ENCODE data around the gene HMGN1.
"Not testable (repeated sequence)": the region's sequence is repeated elsewhere in the genome, so short reads cannot be mapped to it uniquely, and the experiment has no call there.

The HMGN1 gene

DNA sequence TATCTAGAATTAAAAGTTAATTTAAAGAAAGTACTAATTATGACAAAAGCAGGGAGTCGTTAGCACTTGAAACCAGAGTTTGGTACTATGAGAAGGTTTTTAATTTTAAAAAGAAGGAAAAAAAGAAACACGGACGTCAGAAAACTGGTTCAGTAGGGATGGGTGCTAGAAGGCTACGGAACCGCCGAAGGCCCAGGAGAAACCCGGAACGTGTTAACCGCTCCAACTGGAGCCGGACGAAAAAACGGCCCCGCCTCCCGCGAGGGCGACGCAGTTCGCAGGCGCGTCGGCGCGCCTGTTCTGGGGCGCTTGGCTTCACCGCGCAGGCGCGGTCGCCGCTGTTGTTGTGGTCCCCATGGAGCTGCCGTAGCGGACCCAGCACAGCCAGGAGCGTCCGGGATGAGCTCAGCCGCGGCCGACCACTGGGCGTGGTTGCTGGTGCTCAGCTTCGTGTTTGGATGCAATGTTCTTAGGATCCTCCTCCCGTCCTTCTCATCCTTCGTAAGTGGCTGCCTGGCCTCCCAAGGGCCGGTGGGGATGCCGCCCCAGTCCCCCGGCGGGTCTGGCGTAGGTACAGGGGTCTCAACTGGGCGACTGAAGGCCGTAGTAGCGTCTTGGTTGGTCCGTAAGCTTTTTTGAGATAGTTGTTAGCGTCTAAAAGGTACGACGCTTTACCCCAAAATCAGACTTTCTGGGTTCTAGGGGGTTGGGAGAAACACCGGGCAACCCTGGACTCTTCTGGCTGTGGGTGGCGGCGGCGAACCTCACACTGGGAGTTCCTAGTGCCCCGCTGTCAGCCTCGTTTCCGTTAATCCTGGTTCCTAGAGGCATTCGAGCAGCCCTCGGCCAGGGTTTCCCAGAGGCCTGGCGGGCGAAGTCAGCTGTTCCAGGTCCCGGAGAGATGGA lies 31.4 kb upstream of the HMGN1 start:
- Mint-ChIP-seq H3K4me1 (ENCODE audit: low read depth) (peaks cover 28% of the 10 kb centered on the region), H3K36me3 (ENCODE audit: low read depth) (no peaks in the 10 kb centered on the region), H3K27ac (peak overlapping the region; percentile 77), H3K27me3 (no peaks in the 10 kb centered on the region), H3K4me3 (peak overlapping the region; percentile 92), H3K9me3 (no peaks in the 10 kb centered on the region)

DNA sequence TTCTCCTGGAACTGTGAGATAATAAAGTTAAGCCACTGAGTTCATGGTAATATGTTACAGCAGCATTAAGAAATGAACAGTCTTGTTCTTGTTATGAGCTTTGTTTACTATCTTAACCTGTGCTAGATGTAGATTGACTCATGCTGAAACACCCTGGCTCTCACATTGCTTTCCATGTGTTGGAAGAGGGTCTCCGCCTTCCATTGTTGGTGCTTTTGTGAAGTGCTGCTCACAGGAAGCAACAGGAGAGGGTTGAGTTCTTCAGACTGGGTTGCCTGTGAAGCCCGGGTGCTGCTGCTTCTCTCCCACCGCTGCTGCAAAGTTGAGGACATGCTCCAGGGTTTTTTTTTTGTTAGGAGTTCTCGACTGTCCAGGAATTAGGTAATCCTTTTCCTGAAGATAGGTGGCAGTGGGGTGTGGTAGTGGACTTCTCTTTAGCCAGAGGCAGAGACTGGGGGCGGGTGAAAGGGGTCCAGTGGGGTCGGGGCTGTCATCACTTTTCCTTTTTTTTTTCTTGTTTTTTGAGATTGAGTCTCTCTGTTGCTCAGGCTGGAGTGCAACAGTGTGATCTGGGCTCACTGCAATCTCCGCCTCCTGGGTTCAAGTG lies 28.7 kb upstream of the HMGN1 start:
- no peak overlapping the region for H3K27ac Mint-ChIP-seq
- peaks cover 19% of the 10 kb centered on the region for H3K4me1 Mint-ChIP-seq (ENCODE audit: low read depth)
- no peak overlapping the region for H3K4me3 Mint-ChIP-seq
- no peaks in the 10 kb centered on the region for H3K9me3 Mint-ChIP-seq
- no peaks in the 10 kb centered on the region for H3K27me3 Mint-ChIP-seq
- no peaks in the 10 kb centered on the region for H3K36me3 Mint-ChIP-seq (ENCODE audit: low read depth)

DNA sequence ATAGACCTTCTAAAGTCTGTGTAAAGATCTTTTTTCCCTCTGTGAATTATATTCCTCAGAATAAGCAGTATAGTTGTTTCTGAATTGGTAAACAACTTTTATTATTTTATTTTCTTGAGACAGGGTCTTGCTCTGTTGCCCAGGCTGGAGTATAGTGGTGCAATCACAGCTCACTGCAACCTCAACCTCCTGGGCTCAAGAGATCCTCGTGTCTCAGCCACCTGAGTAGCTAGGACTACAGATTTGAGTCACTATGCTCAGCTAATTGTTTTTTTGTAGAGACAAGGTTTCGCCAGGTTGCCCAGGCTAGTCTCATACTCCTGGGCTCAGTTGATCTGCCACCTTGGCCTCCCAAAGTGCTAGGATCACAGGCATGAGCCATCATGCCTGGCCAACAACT lies 26.6 kb upstream of the HMGN1 start:
- peaks cover 7% of the 10 kb centered on the region for H3K4me1 Mint-ChIP-seq (ENCODE audit: low read depth)
- no peak overlapping the region for H3K4me3 Mint-ChIP-seq
- H3K9me3 Mint-ChIP-seq = no peaks in the 10 kb centered on the region
- no peaks in the 10 kb centered on the region for H3K27me3 Mint-ChIP-seq
- H3K27ac Mint-ChIP-seq = no peak overlapping the region
- no peaks in the 10 kb centered on the region for H3K36me3 Mint-ChIP-seq (ENCODE audit: low read depth)

DNA sequence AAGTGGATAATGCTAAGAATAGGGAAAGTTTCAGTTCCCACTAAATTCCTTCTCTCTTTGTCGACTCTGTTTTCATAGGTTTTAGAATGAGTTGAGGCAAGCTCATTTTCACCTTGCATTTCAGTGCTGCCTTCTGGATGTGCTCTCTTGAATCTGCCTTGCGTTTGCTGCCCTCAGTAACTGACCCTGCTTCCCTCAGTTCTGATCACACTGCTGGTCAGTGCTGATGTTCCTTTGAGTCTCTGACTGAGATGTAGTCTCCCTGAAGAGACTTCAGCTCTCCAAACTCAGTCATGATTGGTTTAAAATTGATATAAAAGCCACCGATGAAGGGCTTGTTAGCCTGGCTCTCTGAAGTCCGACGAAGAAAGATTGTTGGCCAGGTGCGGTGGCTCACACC lies 25.2 kb upstream of the HMGN1 start:
- Mint-ChIP-seq H3K4me3 (no peak overlapping the region), H3K36me3 (ENCODE audit: low read depth) (no peaks in the 10 kb centered on the region), H3K4me1 (ENCODE audit: low read depth) (no peaks in the 10 kb centered on the region), H3K27me3 (no peaks in the 10 kb centered on the region), H3K27ac (no peak overlapping the region), H3K9me3 (no peaks in the 10 kb centered on the region)

DNA sequence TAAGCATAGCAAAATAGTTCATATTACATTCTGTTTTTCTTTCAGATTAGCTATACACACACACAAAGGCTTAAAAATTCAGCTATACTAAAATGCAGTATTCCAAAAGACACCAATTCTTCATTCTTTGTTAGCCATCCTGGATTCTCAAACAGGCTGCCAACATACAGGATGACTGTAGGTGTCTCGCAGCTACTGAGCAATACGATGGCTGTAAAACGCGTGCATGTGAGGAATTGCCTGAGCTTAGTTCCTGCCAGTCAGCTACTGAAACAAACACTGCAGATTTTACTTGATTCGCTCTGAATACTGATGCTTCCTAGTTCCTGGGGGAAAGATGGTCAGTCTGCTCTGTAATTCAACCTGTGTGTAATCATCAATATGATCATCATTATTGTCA lies 24.7 kb upstream of the HMGN1 start:
- H3K4me3 Mint-ChIP-seq = no peak overlapping the region
- no peaks in the 10 kb centered on the region for H3K4me1 Mint-ChIP-seq (ENCODE audit: low read depth)
- H3K27me3 Mint-ChIP-seq = no peaks in the 10 kb centered on the region
- H3K27ac Mint-ChIP-seq = no peak overlapping the region
- no peaks in the 10 kb centered on the region for H3K36me3 Mint-ChIP-seq (ENCODE audit: low read depth)
- no peaks in the 10 kb centered on the region for H3K9me3 Mint-ChIP-seq

DNA sequence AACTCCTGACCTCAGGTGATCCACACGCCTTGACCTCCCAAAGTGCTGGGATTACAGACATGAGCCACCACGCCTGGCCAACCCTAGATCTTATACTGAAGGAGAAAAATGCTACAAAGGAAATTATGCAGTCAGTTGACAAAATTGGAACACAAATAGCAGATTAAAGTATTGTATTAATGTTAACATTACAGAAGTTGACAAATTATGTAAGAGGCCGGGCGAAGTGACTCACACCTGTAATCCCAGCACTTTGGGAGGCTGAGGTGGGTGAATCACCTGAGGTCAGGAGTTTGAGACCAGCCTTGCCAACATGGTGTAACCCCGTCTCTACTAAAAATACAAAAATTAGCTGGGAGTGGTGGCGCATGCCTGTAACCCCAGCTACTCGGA lies 21.0 kb upstream of the HMGN1 start:
- not testable (repeated sequence) for H3K9me3 Mint-ChIP-seq; H3K27me3 Mint-ChIP-seq; H3K27ac Mint-ChIP-seq; H3K4me3 Mint-ChIP-seq; H3K4me1 Mint-ChIP-seq (ENCODE audit: low read depth); H3K36me3 Mint-ChIP-seq (ENCODE audit: low read depth)

DNA sequence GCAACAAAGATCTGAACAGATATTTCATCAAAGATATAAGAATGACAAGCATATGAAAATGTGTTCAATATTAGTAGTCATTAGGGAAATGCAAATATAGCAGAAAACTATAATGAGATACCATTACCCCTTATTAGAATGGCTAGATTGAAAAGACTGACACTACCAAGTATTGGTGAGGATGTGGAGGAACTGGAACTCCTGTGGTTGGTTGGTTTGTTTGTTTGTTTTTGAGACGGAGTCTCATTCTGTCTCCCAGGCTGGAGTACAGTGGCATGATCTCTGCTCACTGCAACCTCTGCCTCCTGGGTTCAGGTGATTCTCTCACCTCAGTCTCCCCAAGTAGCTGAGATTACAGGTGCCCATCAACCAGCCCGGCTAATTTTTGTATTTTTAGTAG lies 18.9 kb upstream of the HMGN1 start:
- H3K27ac Mint-ChIP-seq = no peak overlapping the region
- H3K27me3 Mint-ChIP-seq = peaks cover 5% of the 10 kb centered on the region
- H3K4me1 Mint-ChIP-seq (ENCODE audit: low read depth) = no peaks in the 10 kb centered on the region
- H3K4me3 Mint-ChIP-seq = no peak overlapping the region
- H3K36me3 Mint-ChIP-seq (ENCODE audit: low read depth) = no peaks in the 10 kb centered on the region
- no peaks in the 10 kb centered on the region for H3K9me3 Mint-ChIP-seq

DNA sequence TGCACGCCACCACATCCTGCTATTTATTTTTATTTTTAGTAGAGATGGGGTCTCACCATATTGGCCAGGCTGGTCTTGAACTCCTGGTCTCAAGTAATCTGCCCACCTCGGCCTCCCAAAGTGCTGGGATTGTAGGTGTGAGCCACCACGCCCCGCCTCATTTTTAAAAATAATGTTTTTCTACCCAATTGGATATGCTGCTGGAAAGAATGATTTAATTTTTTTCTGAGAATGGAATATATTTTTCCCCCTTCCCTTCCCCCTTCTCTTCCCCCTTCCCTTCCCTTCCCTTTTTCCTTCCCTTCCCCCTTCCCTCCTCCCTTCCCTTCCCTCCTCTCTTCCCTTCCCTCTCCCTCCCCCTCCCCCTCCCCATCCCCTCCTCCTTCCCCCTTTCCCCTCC lies 17.7 kb upstream of the HMGN1 start:
- Mint-ChIP-seq H3K27ac (no peak overlapping the region), H3K4me3 (no peak overlapping the region), H3K9me3 (no peaks in the 10 kb centered on the region), H3K27me3 (peaks cover 8% of the 10 kb centered on the region), H3K36me3 (ENCODE audit: low read depth) (no peaks in the 10 kb centered on the region), H3K4me1 (ENCODE audit: low read depth) (no peaks in the 10 kb centered on the region)

DNA sequence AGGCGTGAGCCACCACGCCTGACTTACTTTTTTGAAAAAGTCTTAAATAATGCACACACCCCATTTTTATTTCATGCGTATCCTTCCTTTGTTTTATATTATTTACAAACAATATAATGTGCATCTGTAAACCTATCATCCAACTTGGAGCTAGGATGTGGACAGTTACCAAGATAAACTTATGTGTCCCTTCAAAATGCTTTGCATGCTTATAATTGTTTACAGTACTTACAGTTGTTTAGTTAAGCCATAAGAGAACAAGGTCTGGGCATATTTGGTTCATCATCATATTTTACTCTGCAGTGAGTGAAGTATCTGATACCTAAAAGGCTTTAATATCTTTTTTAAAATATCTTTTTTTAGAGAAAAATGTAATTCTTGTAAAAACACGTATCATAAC lies 16.1 kb upstream of the HMGN1 start:
- Mint-ChIP-seq H3K27ac (no peak overlapping the region), H3K27me3 (peaks cover 8% of the 10 kb centered on the region), H3K9me3 (no peaks in the 10 kb centered on the region), H3K4me3 (no peak overlapping the region), H3K4me1 (ENCODE audit: low read depth) (no peaks in the 10 kb centered on the region), H3K36me3 (ENCODE audit: low read depth) (no peaks in the 10 kb centered on the region)

DNA sequence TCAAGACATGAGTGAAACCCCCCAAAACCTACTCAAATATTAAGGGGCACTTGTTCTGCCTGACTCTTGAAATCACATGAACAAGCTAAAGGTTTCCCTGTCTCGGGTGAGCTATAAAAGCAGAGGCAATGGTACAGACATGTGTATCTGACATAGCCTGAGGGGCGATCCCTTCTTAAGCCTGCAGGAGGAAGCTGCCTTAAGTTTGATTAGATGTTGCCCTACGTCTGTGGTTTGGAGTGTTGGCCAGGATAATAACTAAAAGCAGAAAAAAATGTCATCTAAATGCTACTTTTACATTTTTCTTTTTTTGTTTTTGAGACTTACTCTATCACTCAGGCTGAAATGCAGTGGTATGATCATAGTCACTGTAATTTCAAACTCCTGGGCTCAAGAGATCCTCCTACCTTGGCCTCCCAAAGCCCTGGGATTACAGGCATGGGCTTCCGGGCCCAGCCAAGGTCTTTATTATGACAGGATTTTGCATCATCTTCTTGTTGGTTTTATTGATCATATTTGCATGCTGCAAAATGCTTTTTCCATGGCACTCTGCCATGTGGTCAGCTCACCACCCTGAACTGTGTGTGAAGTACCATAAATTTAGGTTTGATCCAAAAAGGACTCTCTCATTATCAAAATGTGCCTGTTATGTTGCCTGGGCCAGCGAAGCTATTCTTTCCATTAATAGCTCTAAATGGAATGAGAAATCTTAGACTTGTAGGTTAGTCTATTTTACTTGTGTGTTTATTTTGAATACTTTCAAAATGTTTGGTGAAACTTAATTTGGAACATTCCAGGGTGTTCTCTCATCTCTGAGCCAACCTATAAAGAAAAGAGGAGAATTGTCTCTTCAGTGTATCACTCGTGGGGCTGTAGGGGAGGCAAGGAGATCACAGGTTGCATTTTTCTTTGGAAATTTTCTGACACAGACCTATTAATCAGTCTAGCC lies 15.0 kb upstream of the HMGN1 start:
- H3K27ac Mint-ChIP-seq = no peak overlapping the region

DNA sequence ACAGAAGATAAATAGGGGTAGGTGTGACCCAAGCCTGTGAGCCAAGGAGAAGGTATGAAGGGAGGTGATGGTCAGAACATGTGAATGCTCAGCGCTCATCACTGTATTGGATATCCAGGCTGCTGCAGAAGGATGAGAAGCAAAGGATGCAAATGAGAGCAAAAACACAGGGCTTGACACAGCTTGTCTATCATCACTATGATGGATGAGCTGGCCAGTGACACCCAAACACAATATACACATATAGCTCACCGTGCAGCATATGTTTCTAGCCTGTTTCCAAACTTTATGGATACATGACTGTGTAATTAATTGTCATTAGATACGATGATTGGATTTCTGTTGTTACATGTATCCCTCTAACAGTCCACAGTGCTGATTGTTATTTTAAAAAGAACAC lies 13.8 kb upstream of the HMGN1 start:
- Mint-ChIP-seq H3K36me3 (ENCODE audit: low read depth) (no peaks in the 10 kb centered on the region), H3K4me3 (no peak overlapping the region), H3K4me1 (ENCODE audit: low read depth) (no peaks in the 10 kb centered on the region), H3K27ac (no peak overlapping the region), H3K9me3 (no peaks in the 10 kb centered on the region), H3K27me3 (peaks cover 8% of the 10 kb centered on the region)

More for the DNA sequence above, 15.0 kb upstream of the HMGN1 start:
- H3K4me3 Mint-ChIP-seq = no peak overlapping the region
- no peaks in the 10 kb centered on the region for H3K4me1 Mint-ChIP-seq (ENCODE audit: low read depth)
- H3K27me3 Mint-ChIP-seq = peaks cover 8% of the 10 kb centered on the region
- no peaks in the 10 kb centered on the region for H3K36me3 Mint-ChIP-seq (ENCODE audit: low read depth)
- H3K9me3 Mint-ChIP-seq = no peaks in the 10 kb centered on the region

DNA sequence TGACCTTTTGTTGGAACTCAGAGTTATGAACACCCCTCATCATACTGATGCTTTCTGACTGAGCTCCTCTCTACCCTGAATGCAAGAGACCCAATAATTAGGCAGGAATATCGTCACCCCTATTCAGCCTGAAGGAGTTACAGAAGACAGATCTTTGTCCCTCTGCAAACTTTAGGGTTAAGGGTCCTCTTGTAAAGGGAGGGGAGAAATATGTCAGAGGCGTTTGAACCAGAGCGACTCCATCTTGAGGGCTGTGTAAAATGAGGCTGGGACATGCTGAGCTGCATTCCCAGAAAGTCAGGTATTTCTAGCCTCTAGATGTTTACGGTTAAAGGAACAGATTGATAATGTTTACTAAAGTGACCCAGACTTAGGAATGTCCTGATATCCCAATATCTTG lies 10.5 kb upstream of the HMGN1 start:
- Mint-ChIP-seq H3K9me3 (no peaks in the 10 kb centered on the region), H3K4me1 (ENCODE audit: low read depth) (no peaks in the 10 kb centered on the region), H3K36me3 (ENCODE audit: low read depth) (no peaks in the 10 kb centered on the region), H3K27me3 (peaks cover 6% of the 10 kb centered on the region), H3K27ac (no peak overlapping the region), H3K4me3 (no peak overlapping the region)

DNA sequence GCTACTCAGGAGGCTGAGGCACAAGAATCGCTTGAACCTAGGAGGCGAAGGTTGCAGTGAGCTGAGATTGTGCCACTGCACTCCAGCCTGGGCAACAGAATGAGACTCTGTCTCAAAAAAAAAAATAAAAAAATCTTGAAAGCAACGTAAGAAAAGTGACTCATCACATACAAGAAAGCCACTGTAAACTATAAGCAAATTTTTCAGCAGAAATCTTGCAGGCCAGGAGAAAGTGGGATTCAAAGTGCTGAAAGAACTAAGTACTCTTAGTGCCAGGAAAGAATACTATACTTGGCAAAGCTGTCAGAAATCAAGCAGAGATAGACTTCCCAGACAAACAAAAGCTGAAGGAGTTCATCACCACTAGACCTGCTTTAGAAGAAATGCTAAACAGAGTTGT lies 4.4 kb upstream of the HMGN1 start:
- Mint-ChIP-seq H3K4me1 (ENCODE audit: low read depth) (peaks cover 10% of the 10 kb centered on the region), H3K9me3 (no peaks in the 10 kb centered on the region), H3K4me3 (no peak overlapping the region), H3K27me3 (peaks cover 6% of the 10 kb centered on the region), H3K27ac (no peak overlapping the region), H3K36me3 (ENCODE audit: low read depth) (no peaks in the 10 kb centered on the region)

DNA sequence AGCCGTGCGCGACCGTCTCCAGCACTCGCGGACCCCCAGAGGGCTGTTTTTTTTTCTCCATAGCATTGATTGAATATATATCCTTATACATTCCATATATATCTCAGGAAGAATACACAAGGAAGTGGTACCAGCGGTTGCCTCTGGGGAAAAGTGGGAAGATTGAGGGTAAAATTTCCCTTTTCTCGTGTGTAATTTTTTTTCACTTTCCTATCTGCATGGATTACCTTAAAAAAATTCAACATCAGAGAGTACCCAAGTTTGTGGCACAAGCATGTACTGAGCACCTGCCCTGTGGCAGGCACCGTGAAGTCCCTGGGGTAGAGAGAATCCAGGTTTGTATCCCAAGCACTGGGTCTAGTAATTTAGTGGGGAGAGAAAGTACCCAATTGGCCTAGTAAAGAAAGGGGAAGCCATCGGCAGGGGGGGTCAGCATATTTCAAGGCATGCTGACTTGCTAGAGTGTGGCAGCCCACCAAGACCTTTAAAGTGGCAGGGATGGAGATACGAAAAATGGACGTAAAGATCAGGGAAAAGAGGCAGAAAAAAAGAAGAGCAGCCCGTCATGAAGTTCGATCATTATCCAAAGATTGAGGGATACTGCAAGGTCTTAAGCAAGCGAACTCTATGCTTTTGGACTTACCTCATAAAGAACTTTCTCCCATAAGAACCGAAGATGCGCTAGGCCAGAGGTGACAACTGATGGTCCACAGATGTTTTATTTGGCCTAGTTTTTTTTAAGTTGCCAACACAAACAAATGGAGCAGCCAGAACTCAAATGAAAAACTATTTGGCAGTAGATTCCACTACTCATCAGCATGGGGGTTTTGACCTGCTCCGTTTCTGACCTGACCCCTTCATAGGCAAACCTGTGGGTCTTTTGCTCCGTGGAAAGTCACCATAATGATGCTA lies 1.5 kb upstream of the HMGN1 start:
- peaks cover 6% of the 10 kb centered on the region for H3K27me3 Mint-ChIP-seq
- no peaks in the 10 kb centered on the region for H3K9me3 Mint-ChIP-seq
- peaks cover 25% of the 10 kb centered on the region for H3K36me3 Mint-ChIP-seq (ENCODE audit: low read depth)
- peaks cover 34% of the 10 kb centered on the region for H3K4me1 Mint-ChIP-seq (ENCODE audit: low read depth)
- H3K27ac Mint-ChIP-seq = peak overlapping the region; percentile 100
- peak overlapping the region; percentile 94 for H3K4me3 Mint-ChIP-seq

Data from stimulated activated naive CD8-positive, alpha-beta T cell treated with anti-CD3 and anti-CD28 coated beads, Interleukin-15, Interleukin-2, amounts not matched to agents 100 ng/mL and 50 ng/mL, for 24 hours (primary cell).